DMS153 treated with DMSO at 0.1 percent for 48 hours (cell line): Measurements from ENCODE around the gene MED25.
"Not testable (repeated sequence)": the region's sequence is repeated elsewhere in the genome, so short reads cannot be mapped to it uniquely, and the experiment has no call there.

ENCODE experiments used
- DNase-seq: peaks from one replicate; lab custom pipeline; 2025; ENCODE audit not compliant: unreplicated experiment; lab: John Stamatoyannopoulos, UW

MED25 gene

GRCh38 chr19:49812997-49813861 is 4.9 kb upstream of the MED25 start, which contains the start of gene FUZ:
FUZ (minus strand) TSS chr19:49813292; CDS start chr19:49813106, 186 bp downstream.
- DNase-seq = peak; percentile 96

GRCh38 chr19:49814010-49814409 is 4.1 kb upstream of the MED25 start:
- no peak for DNase-seq

- DNase-seq = no peak
Observed at GRCh38 chr19:49816590-49816989, 1.5 kb upstream of the MED25 start.

GRCh38 chr19:49818649-49819370 is 721 bp downstream of the MED25 start:
- DNase-seq = no peak

GRCh38 chr19:49819452-49820115 is 1.5 kb downstream of the MED25 start:
- DNase-seq = not testable (repeated sequence)

GRCh38 chr19:49820125-49820524 is 2.0 kb downstream of the MED25 start:
- peak; percentile 45 for DNase-seq

- DNase-seq = no peak
Observed at GRCh38 chr19:49823472-49823871, 5.4 kb downstream of the MED25 start.

GRCh38 chr19:49824662-49825061 is 6.6 kb downstream of the MED25 start:
- DNase-seq = no peak

GRCh38 chr19:49827034-49827433 is 8.9 kb downstream of the MED25 start:
- DNase-seq = no peak

GRCh38 chr19:49829200-49829599 is 11.1 kb downstream of the MED25 start:
- DNase-seq = no peak

GRCh38 chr19:49829721-49830120 is 11.6 kb downstream of the MED25 start:
- DNase-seq = no peak

GRCh38 chr19:49830766-49831165 is 12.7 kb downstream of the MED25 start:
- DNase-seq = no peak

- DNase-seq = no peak
Observed at GRCh38 chr19:49831592-49831991, 13.5 kb downstream of the MED25 start.

- no peak for DNase-seq
Observed at GRCh38 chr19:49832556-49832955, 14.5 kb downstream of the MED25 start.

- no peak for DNase-seq
Observed at GRCh38 chr19:49833599-49833998, 15.5 kb downstream of the MED25 start.

- no peak for DNase-seq
Observed at GRCh38 chr19:49835562-49835961, 17.5 kb downstream of the MED25 start.

GRCh38 chr19:49836176-49837008 is 18.3 kb downstream of the MED25 start:
- no peak for DNase-seq

- DNase-seq = no peak
Observed at GRCh38 chr19:49837009-49837310, 18.9 kb downstream of the MED25 start.

- DNase-seq = no peak
Observed at GRCh38 chr19:49837425-49837824, 19.3 kb downstream of the MED25 start.

GRCh38 chr19:49838885-49839588 is 20.9 kb downstream of the MED25 start:
- DNase-seq = no peak
